Activated T-cell treated with anti-CD3 and anti-CD28 coated beads, Interleukin-2, amount 50 U/mL, for 48 hours (primary cell): ENCODE results near the gene HS6ST1.
"Not testable (repeated sequence)": the region's sequence is repeated elsewhere in the genome, so short reads cannot be mapped to it uniquely, and the experiment has no call there.

ENCODE experiments used
- DNase-seq, 2 experiments: peaks; one replicate each; pipeline ENCODE4 v3.0.0-alpha.2; 2020

Gene HS6ST1

GRCh38 chr2:128321784-128322714, 3.4 kb upstream of the HS6ST1 start:
- peak; percentile 87 to 89 for DNase-seq

DNA sequence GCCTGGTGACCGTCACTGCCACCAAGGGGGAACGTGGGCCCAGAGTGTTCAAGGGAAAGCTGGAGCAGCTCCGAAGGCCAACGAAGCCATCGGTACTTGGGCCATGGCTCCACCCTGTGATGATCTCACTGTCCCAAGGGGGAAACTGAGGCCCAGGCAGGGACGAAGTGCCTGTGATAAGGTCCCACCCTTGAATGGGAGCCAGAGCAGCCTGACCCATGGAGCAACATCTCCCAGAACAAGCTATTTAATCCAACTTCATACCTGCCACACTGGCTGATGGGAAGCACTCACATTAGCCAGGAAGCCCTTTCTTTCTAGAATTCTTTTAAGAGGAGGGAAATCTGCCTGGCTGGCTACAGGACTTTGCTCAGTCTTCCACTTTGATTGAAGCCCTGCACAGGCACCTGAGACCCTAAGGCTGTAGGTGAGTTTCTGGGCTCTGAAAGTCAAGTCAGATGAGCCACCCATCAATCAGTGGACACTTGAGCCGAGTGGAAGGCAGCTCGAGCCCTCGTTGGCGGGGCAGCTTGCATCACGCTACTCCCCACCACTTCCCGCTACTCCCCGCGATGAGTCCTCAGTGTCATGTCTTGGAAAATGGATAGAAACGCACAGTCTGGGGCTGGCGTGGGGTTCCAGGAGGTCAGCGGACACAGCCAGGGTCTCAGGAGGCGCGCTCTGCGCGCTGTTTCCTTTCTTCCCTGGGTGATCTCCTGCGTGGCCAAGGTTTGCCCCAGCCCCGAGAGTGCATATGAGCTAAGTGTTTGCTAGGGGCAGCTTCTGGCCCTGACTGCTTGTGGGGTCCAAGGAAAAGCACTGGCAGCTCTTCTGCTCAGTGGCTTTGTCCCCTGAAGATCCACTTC, 2.5 kb upstream of the HS6ST1 start:
- peak in 1 of 2 experiments; percentile 24 for DNase-seq

DNA sequence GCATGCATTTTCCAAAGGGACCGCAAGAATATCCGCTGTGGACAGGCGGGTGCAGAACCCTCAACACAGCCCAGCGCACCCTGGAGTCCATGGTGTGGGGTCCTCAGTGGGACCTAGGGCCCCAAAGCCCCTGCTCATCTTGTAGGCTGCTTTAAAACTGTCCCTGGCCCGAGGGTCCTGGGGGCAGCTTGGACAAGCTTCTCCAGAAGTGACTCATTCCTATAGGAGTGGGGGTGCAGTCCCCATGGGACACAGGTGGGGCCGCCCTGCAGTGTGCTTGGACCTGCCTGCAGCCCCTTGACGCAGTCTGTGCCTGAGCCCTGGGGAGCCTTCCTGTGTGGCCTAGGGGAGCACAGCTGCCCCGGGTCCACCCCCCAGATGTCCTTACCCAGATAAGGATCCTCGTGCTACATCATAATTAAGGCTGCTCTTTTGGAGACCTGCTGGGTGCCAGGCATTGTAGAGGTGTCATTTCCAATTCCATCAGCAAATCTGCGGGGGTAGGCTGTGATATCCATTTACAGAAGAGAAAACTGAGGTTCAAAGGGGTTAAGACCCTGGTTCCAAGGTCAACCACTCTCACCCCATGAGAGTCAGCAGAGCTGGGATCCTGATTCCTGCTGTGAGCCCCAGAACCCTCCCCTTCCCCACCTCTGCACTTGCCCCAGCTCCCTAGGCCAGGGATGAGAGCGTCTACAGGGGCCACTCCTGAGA, 1.7 kb upstream of the HS6ST1 start:
- DNase-seq = peak; percentile 17 to 22

DNA sequence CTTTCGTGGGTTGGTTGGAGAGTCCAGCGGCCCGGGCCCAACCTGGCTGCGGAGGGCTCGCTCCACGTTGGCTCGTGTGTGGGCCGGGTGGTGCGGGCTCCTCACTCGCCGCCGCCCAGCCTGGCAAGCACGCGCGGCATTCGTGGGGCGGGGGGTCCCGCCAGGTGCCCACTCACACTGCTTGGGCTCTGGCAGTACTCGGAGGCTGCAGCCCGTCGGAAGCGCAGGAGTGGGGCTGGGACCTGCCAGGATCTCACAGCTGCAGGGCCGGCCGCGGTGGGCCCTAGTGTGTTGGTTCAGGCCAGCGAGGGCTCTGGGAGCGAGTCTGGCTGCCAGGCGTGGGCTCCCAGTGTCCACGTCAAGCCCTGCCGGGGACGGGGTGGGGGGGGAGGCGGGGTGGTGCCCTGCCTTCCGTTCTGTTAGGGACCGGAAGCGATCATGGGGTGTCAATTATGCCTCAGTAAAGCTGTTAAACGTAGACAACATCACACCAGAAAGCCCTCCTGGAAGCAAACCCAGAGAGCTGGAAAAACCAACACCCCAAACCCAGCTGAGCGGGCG, 1.0 kb upstream of the HS6ST1 start:
- DNase-seq = peak in 1 of 2 experiments; percentile 15

- peak; percentile 53 to 63 for DNase-seq
These were observed 423 bp downstream of the HS6ST1 start for GRCh38 chr2:128318245-128318644.

DNA sequence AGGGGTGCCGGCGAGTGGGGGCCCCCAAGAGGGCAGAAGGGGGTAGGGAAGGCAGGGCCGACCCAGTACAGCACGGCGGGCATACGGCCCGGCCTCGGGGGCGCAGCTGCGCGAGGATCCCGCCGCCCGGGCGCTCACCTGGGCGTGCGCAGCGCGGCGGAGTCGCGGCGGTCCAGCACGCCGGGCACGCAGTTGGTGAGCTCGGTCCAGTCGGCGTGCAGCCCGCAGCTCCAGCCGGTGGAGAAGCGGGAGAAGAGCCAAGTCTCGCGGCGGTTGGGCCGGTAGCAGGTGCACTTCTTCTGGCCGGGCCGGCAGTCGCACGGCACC, 806 bp downstream of the HS6ST1 start:
- not testable (repeated sequence) for DNase-seq

DNA sequence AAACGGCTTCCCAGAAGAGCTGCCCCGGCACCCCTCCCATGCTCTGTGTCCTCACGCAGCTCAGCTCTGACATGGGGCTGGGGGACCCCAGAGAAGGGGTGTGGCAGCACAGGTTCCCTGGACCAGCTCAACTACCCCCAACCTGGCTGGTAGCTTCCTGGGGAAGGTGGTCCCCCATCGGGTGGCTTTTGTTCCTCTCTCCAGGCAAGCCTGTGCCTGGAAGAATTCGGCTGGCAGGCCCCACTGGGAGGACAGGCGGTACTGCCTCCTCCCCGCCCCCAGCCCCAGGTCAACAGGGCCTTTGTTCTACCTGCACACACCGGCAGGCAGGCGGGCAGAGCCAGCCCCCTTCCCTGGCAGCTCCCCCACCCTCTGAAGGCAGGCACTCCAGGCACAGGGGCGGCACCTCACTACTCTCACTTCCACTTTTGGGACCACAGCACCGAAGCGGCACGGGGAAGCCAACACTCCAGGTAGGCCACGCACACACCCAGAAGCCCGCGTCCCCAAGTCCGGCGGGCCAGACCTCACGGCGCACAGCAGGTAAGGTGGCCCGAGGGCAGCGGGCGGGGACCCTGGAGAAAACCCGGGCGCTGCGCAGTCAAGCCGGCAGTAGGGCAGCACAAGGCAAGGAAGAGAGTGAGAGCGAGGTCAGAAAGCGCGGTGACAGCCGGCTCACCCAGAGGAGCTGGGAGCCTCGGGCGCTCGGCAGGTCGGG, 1.3 kb downstream of the HS6ST1 start:
- DNase-seq = peak; percentile 59 to 61

GRCh38 chr2:128316777-128317180, 1.9 kb downstream of the HS6ST1 start:
- DNase-seq = peak; percentile 19 to 24

GRCh38 chr2:128315829-128316776, 2.6 kb downstream of the HS6ST1 start:
- DNase-seq = peak; percentile 20 to 27

DNA sequence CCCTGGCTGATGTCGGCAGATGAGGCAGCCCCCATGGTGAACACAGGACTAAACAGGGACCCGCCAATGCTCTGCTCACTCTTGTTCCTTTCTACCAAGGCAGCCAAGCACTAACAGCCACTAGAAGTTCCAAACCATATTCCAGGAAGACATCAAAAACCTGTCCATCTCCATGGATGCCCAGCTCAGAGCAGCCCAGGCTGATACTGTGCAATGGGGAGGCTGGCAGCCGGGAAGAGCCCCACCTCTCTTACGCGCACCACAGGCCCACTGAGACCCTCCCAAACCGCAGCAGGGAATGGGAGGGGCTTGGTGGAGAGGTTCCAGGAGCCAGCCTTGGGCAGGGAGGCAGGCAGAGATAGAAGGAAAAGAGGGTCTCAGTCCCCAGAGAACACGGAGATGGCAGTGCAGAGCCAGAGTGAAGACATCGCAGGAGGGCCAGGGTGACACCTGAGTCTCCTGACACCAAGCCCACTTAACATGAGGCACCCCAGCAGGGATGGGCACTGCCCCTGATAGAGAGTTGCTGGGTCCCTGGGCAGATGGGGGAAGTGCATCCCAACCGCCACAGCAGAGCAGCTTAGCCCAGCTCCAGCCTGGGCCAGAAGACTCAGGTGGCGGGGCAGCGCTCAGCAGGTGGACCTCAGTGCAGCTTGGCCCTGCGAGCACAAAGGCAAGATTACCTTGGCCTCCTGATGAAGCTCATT, 3.4 kb downstream of the HS6ST1 start:
- peak; percentile 15 to 17 for DNase-seq

DNA sequence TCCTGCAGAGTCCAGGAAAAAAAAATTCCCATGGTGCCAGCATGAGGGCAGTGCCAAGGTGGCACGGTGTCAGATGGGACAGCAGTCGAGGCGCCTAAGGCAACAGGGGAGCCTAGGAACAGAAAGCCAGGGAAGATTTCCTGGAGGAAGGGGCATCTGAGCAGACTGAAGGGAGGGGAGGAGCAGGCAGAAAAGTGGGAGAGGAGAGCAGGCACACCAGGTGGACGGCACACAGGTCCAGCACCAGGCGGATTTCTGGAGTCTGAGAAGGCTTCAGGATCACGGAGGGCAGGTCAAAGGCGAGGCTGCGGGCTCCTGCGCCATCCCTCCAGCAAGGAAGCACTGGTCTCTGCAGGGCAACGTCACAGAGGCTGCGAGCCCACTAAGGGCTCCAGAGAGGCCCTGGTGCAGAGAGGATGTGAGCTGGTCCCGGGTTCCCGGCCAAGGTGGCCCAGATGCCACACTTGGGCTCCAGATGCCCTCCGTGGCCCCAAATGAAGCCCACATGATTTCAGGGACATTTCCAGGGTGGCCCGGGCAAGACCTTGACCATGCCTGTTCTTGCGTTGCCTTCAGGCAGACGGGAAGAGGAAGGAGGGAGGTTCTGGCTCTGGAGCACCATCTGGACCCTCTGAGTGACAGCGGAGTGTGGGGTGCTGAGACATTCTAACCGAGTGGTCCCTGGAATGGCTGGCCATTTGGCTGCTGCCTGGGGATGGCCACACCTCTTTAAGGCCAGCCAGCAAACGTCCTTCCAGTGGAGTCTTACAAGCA, 4.1 kb downstream of the HS6ST1 start:
- DNase-seq = peak; percentile 13 to 14

DNA sequence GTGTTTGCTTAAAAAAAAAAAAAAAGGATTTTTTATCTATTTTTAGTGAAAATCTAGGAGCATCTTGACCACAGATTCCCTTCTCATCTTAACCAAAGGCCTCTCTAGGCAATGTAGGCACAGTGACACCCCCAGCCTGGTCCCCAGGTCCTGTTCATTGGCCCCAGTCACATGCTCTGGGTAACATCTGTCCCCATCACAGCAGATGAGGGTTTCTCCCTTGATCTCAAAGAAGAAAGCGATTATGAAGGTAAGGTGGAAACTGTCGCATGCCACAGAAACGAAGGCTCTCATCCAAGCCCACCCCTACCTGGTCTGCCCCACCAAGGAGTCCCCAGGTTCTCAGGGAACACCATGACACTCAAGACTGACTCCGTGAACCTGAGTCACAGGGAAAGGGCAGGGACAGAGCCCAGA, 4.7 kb downstream of the HS6ST1 start:
- DNase-seq = peak; percentile 16 to 17

- peak; percentile 26 to 33 for DNase-seq
These were observed 5.4 kb downstream of the HS6ST1 start for GRCh38 chr2:128313091-128313836.

DNA sequence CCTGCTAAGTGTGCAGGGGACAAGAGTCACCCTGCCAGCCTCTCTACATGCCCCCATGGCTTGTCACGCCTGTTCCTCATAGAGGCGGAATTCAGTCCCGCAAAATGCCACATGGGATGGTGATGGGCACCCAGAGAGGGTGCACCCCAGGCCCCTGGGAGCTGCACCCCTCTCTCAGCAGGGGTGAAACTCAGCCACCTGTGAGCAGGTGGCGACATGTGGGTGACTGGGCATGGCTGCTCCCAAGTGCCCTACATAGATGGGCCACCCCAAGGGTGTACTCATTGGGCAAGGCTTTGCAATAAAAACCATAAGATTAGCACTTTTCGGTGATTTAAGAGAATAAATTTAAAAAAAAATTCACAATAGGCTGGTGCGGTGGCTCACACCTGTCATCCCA, 6.3 kb downstream of the HS6ST1 start:
- no peak for DNase-seq

- no peak for DNase-seq
These were observed 6.8 kb downstream of the HS6ST1 start for GRCh38 chr2:128311755-128312341.

DNA sequence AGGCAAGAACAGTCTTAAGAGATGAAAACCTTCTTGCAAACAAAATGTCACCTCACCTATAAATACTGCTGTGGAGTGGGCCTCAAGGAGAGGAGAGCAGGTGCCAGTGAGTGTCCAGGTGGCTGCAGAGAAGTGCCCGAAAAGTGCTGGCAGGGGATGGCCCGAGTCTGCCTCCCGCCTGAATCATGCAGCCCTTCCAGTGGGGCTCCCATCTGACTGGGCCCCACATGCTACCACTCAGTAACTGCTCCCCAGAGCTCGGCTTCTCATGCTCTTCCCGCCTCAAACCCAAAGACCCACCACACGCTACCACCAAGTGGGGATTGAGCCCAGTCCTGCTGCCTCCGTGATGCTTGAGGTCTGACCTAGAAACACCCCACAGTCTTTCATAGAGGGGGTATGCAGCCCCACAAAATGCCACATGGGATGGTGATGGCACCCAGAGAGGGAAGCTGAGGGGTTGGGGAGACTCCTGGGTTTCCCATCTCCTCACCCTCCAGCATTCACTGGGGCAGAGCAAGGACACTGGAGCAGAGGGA, 7.4 kb downstream of the HS6ST1 start:
- DNase-seq = no peak

GRCh38 chr2:128310761-128311160, 7.9 kb downstream of the HS6ST1 start:
- DNase-seq = no peak
